Retinal pigment epithelial cell (primary cell): Measurements from ENCODE around the gene LAMA4.

Experiments
- DNase-seq: peaks from one replicate; pipeline ENCODE4 v3.0.0-alpha.2; 2010; ENCODE audit warnings: low read depth
- H3K4me3 ChIP-seq: 2 replicates; pipeline ENCODE4 v1.5.1; 2011; ENCODE audit warnings: mild to moderate bottlenecking, low read length, control low read depth, moderate library complexity
- CTCF ChIP-seq: conservative IDR thresholded peaks from 2 replicates; pipeline ENCODE4 v1.5.1; 2011; ENCODE audit warnings: low read depth, low read length, control low read depth, inconsistent platforms

The LAMA4 gene

GRCh38 chr6:112223070-112223861, 31.1 kb downstream of the LAMA4 start:
- no peak for DNase-seq
- TF ChIP-seq CTCF: no peak
- no peak overlapping the region for H3K4me3 ChIP-seq

- H3K4me3 ChIP-seq: no peak overlapping the region
- no peak for TF ChIP-seq CTCF
- DNase-seq: peak; percentile 73
Measured at GRCh38 chr6:112221981-112222852, 32.1 kb downstream of the LAMA4 start.

GRCh38 chr6:112221561-112221960, 32.8 kb downstream of the LAMA4 start:
- no peak overlapping the region for H3K4me3 ChIP-seq
- no peak for DNase-seq
- TF ChIP-seq CTCF: no peak

- TF ChIP-seq CTCF: no peak
- no peak overlapping the region for H3K4me3 ChIP-seq
- DNase-seq: no peak
Measured at GRCh38 chr6:112218563-112218962, 35.8 kb downstream of the LAMA4 start.

GRCh38 chr6:112216662-112217551, 37.5 kb downstream of the LAMA4 start:
- no peak for TF ChIP-seq CTCF
- no peak for DNase-seq
- no peak overlapping the region for H3K4me3 ChIP-seq

GRCh38 chr6:112215488-112216284, 38.7 kb downstream of the LAMA4 start:
- TF ChIP-seq CTCF: no peak
- H3K4me3 ChIP-seq: no peak overlapping the region
- no peak for DNase-seq
